NCI-H2227 (cell line): Measurements from ENCODE around the gene MEPE.
"Not testable (repeated sequence)": the region's sequence is repeated elsewhere in the genome, so short reads cannot be mapped to it uniquely, and the experiment has no call there.

Source experiments
- DNase-seq: peaks from one replicate; lab custom pipeline; 2025; ENCODE audit not compliant: unreplicated experiment; lab: John Stamatoyannopoulos, UW

MEPE gene

DNA sequence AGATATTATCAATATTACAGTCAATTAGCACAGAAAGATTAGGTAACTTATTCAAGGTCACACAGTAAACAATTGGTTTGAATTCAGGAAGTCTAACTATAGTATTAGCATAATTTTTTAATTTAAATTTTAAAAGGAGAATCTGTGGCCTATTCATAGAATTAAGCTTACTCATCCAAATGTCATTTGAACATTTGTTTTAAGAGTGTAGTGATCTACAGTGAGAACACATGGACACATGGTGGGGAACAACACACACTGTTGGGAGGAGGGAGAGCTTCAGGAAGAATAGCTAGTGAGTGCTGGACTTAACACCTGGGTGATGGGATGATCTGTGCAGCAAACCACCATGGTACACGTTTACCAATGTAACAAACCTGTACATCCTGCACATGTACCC is 48.3 kb downstream of the MEPE start:
- no peak for DNase-seq

DNA sequence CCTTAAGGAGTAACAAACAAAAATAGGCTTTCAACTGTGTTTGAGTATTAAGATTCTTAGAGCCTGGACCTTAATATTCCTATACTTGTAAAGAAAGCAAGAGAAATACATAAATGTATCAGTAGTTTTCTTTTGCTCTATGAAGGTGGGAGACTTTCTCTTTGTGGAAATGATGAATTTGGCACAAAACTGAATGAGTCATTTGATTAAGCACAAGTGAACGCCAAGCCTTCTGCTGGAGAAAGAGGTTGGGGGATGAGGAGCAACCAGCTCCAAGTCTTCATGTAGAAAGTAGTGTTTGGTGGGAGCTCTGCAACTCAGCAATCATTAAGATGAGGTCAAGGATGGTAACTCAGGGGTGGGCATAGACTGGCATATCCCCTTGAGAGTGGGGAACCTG is 49.6 kb downstream of the MEPE start:
- DNase-seq = no peak

DNA sequence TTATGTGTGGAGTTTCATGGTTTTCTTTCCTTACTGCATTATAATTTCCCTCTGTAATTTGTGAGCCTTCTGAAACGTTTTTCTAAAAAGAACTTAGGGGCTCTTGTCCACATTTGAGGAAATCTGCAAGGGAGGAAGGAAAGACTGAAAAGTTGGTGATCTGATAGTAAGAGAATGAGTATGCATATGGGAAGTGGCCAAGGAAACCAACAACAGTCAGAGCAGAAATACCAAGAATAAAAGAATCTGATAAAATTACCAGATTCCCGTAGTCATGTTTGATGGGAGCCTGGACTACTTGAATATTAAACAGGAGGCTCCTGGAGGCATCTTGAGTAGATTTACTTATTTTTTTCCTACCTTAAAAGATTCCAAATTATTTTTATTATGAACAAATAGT is 50.1 kb downstream of the MEPE start:
- no peak for DNase-seq

DNA sequence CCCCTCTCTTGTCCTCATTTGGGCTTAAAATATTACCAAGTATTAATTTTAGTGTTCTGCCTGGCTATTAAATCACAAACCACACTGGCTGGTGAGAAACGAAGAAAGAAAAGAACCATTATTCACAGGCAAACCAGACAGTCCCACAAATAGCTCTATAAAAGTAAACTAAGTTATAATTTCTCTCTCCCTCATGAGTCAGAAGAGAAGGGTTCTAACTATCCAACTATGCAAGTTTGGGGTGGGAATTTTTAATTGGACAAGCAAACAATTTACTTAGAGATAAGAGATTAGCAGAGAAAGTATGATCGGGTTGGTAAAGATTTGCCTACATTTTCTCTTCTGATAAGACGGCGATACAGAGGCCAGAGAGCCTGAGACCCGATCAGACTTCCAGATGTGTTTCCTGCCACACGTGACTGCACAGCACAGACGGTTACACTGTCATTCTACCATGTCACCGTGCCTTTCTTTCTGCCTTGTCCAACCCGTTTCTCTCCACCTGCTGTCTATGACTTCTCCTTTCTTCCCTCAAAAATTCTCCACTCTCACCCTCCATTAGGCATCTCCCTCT is 52.3 kb downstream of the MEPE start:
- DNase-seq = no peak

GRCh38 chr4:87886083-87886482 is 53.3 kb downstream of the MEPE start:
- DNase-seq = no peak

- DNase-seq = not testable (repeated sequence)
Observed at GRCh38 chr4:87890753-87891152, 58.0 kb downstream of the MEPE start.

DNA sequence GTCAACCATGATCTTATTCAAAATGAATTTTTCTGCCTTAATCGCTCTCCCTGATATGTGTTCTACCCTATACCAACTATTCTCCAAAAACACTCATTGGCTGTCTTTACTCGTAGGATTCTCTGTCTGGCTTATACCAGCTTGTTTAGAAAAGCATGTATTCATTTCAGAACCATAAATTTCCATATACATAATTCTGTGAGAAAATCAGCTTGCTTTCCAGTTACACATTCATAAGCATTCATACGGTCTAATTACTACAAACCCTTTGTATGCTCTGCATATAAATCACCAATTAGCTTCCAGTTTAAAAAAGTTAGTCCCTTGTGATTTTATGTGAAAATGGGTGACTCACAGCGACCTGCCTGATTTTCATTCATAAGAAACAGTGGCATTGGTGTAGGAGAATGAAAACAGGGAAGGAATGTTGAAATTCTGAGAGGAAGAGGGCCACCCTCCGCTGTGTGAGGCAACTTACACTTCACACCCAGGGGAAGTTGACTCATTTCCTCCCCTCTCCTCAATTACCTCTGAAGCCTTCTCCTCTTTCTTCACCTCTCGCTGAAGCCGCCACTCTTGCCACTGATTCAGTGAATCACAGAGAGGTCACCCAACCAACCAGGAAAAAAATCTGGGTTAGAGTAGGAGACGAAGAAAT is 63.3 kb downstream of the MEPE start:
- DNase-seq = no peak
